Neural crest cell (in vitro differentiated cells): ENCODE measurements around the gene CRNKL1. TPM values are rescaled to one million over a fixed set of nuclear protein-coding genes. Genes with fewer than 3 reads are reported as not detected.

Experiments used
- DNase-seq: peaks from one replicate; pipeline ENCODE4 v3.0.0; 2021; ENCODE audit warnings: low read depth, mixed read lengths, low spot score
- H3K27ac Mint-ChIP-seq: one replicate; pipeline ENCODE4 v1.8.0; 2021; ENCODE audit warnings: mild to moderate bottlenecking, mixed read lengths; ENCODE audit not compliant: unreplicated experiment
- H3K27me3 Mint-ChIP-seq: 2 replicates; pipeline ENCODE4 v1.8.0; 2021; ENCODE audit warnings: low read depth, mild to moderate bottlenecking, mixed read lengths
- H3K36me3 Mint-ChIP-seq: 2 replicates; pipeline ENCODE4 v1.8.0; 2021; ENCODE audit warnings: low read depth, mild to moderate bottlenecking, mixed read lengths
- H3K4me1 Mint-ChIP-seq: 2 replicates; pipeline ENCODE4 v1.8.0; 2021; ENCODE audit warnings: mixed read lengths
- H3K4me3 Mint-ChIP-seq: one replicate; pipeline ENCODE4 v1.8.0; 2021; ENCODE audit warnings: mild to moderate bottlenecking, mixed read lengths
- H3K9me3 Mint-ChIP-seq: 2 replicates; pipeline ENCODE4 v1.8.0; 2021; ENCODE audit warnings: mixed read lengths
- total RNA-seq: library from RNA; stranded (reverse); gene quantifications from 2 replicates; pipeline ENCODE4 v1.2.1, GENCODE V29; 2021
- TF ChIP-seq, protein P1 (sequence below): fragments of 200-600 bp; sonication (generic); conservative IDR thresholded peaks from 2 replicates; pipeline ENCODE4 v1.5.0; 2021; ENCODE audit warnings: antibody characterized with exemption, mild to moderate bottlenecking

CRNKL1 gene
- total RNA-seq, 1 donor from 2014 or later, result 25.8 TPM

DNA sequence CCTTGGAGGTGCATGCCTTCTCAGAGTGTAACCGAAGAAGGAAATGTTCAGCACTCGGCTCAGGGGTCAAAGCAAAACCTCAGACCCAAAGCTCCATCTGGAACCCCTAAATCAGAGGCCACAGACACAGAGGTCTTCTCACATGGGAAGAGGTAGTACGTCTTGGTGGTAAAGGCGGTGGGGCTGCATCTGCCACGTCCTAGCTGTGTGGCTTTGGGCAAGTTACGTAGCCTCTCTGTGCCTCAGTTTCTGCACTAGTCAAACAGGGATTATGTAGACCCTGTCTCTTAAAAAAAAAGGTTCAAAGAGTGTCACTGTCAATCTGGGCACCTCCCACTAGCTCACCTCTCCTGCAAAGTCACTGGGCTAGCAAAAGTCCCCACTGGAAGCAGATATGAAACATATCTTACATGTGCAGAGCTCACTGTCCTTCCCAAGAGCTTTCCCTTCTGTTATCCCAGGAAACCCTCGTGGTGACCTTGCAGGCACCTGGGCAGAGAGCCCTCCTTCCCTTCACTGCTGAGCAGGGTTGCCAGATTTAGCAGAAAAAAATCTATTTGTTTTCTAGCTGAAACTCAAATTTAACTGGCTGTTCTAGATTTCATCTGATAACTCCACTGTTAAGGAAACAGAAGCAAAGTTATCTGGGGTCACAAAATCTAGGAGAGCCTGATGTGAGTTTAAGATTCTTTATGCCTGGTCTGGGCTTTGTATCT, 53.1 kb downstream of the CRNKL1 start:
- peaks cover 26% of the 10 kb centered on the region for H3K4me1 Mint-ChIP-seq

DNA sequence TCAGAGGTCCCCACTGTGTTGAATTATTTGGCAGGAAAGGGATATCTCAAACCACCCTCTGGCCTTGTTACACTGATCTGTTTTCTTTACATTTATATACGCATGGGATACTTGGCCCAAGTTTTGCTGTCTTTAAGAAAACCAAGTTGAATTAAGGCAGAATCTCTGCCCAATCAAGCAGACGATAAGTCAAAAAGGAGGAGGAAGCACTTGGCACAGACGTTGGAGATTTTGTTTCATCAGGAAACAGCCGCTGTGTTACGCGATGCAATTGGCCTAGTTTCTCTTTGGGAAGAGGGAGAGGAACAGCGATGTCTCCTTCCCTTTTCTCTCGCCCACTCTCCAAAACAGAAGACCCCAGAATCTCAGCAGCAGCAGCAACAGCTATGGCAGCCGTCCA, 55.3 kb downstream of the CRNKL1 start:
- no peak overlapping the region for H3K4me3 Mint-ChIP-seq
- peaks cover 26% of the 10 kb centered on the region for H3K4me1 Mint-ChIP-seq
- no peaks in the 10 kb centered on the region for H3K36me3 Mint-ChIP-seq
- no peaks in the 10 kb centered on the region for H3K27me3 Mint-ChIP-seq
- no peak overlapping the region for H3K27ac Mint-ChIP-seq
- no peaks in the 10 kb centered on the region for H3K9me3 Mint-ChIP-seq
- no peak for DNase-seq
- TF ChIP-seq, protein P1, sequence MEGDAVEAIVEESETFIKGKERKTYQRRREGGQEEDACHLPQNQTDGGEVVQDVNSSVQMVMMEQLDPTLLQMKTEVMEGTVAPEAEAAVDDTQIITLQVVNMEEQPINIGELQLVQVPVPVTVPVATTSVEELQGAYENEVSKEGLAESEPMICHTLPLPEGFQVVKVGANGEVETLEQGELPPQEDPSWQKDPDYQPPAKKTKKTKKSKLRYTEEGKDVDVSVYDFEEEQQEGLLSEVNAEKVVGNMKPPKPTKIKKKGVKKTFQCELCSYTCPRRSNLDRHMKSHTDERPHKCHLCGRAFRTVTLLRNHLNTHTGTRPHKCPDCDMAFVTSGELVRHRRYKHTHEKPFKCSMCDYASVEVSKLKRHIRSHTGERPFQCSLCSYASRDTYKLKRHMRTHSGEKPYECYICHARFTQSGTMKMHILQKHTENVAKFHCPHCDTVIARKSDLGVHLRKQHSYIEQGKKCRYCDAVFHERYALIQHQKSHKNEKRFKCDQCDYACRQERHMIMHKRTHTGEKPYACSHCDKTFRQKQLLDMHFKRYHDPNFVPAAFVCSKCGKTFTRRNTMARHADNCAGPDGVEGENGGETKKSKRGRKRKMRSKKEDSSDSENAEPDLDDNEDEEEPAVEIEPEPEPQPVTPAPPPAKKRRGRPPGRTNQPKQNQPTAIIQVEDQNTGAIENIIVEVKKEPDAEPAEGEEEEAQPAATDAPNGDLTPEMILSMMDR, result no peak

More for the DNA sequence above, 53.1 kb downstream of the CRNKL1 start:
- H3K27me3 Mint-ChIP-seq, result no peaks in the 10 kb centered on the region
- H3K27ac Mint-ChIP-seq, result no peak overlapping the region
- no peaks in the 10 kb centered on the region for H3K9me3 Mint-ChIP-seq
- no peak for DNase-seq
- H3K4me3 Mint-ChIP-seq, result no peak overlapping the region
- no peaks in the 10 kb centered on the region for H3K36me3 Mint-ChIP-seq
- TF ChIP-seq, protein P1, result no peak

DNA sequence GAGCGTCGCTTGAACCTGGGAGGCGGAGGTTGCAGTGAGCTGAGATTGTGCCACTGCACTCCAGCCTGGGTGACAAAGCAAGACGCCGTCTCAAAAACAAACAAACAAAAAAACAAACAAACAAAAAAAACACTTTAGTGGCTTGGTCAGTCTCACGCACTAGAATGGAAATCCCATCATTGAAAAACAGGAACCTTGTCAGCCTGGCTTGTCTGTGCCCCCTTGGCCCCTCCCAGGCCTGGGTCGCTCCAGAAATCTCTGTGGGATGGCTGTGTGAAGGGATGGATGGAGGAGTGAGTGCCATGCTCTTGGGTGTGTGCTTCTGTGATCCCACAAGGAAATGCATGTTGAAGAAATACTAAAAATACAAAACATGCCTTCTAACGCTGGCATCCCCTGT, 56.0 kb downstream of the CRNKL1 start:
- Mint-ChIP-seq H3K4me1 (peaks cover 31% of the 10 kb centered on the region), H3K4me3 (no peak overlapping the region), H3K27ac (no peak overlapping the region), H3K36me3 (no peaks in the 10 kb centered on the region), H3K27me3 (no peaks in the 10 kb centered on the region), H3K9me3 (no peaks in the 10 kb centered on the region)
- TF ChIP-seq, protein P1, result no peak
- DNase-seq, result no peak

DNA sequence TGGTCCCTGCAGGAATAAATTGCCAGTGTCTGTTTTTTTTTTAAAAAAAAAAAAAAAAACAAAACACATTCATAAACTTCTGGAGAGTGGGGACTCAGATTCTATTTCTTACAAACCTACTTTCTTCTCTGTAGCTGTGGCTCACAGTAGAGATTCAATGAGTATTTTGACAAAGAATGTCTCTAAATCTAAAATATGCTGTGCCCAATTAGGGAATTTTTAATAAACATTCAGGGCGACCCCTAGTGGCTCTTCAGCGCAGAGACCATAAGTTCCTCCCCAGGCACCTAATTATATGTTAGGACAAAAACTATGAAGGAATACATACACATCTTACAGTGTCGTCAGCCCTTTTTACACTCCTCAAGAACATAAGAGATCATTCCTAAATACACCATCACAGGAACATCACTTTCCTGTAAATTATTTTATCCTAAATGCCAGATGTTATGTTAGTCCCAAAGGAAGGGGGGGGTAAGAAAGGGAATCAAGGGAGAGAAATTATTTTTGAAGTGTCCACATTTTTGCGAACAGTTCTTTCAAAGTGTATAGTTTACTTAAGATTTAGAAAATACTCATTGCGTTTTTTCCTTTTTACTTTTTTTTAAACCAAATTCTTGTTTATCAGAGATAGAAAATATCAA, 56.9 kb downstream of the CRNKL1 start:
- Mint-ChIP-seq H3K27me3 (no peaks in the 10 kb centered on the region), H3K36me3 (no peaks in the 10 kb centered on the region), H3K9me3 (no peaks in the 10 kb centered on the region), H3K27ac (no peak overlapping the region), H3K4me3 (no peak overlapping the region), H3K4me1 (peaks cover 39% of the 10 kb centered on the region)
- TF ChIP-seq, protein P1, result peak; percentile 96
- no peak for DNase-seq

DNA sequence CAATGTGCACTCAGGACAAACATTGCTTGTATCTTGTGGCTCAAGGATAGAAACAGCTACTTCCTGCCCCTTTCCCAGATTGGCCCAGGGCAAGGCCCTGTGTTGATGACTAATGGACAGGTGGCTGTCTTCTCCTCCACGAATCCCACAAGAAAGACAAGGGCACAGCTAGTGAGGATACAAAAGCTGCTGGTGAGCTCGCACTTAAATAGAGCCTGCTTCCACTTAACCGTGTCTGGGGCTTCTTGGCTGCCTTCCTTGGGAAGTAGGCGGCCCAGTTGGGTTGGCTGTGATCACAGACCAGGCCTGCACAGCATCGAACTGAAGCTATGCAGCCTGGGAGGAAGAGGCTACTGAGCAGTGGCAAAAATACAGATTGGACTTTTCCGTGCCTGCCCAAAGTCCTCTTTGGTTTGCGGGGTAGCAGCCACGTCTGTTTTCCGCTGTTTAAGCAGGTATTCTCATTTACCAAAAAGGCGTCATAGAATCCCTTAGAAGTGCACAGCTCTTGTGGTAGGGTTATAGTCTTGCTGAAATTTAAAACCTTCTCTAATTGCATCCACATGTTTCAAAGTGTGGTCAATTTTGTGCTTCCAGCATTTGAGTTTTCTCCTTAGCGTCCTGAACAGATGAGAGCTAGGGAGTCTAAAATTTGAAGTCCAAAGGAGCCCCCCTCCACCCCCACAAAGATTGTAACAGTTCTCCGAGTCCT, 58.2 kb downstream of the CRNKL1 start:
- Mint-ChIP-seq H3K4me3 (no peak overlapping the region), H3K27me3 (no peaks in the 10 kb centered on the region), H3K4me1 (peaks cover 39% of the 10 kb centered on the region), H3K27ac (no peak overlapping the region), H3K36me3 (no peaks in the 10 kb centered on the region), H3K9me3 (no peaks in the 10 kb centered on the region)
- no peak for DNase-seq
- TF ChIP-seq, protein P1, result no peak
